OCI-LY1 (cell line): ENCODE data around the gene CSE1L.

ENCODE experiments used
- EZH2 ChIP-seq: fragments of 200-600 bp; sonication (generic), shearing (Covaris generic); IDR thresholded peaks from 2 replicates; pipeline ENCODE4 v1.8.0; 2017; ENCODE audit warnings: borderline replicate concordance, mixed run types, mild to moderate bottlenecking, antibody characterized with exemption, low read length, moderate library complexity, mixed read lengths
- TF ChIP-seq, protein P1 (sequence below): fragments of 200-600 bp; sonication (generic), shearing (Covaris generic); IDR thresholded peaks from 2 replicates; pipeline ENCODE4 v1.5.1; 2017; ENCODE audit warnings: mild to moderate bottlenecking, antibody characterized with exemption, low read length, moderate library complexity, mixed read lengths

DNA sequence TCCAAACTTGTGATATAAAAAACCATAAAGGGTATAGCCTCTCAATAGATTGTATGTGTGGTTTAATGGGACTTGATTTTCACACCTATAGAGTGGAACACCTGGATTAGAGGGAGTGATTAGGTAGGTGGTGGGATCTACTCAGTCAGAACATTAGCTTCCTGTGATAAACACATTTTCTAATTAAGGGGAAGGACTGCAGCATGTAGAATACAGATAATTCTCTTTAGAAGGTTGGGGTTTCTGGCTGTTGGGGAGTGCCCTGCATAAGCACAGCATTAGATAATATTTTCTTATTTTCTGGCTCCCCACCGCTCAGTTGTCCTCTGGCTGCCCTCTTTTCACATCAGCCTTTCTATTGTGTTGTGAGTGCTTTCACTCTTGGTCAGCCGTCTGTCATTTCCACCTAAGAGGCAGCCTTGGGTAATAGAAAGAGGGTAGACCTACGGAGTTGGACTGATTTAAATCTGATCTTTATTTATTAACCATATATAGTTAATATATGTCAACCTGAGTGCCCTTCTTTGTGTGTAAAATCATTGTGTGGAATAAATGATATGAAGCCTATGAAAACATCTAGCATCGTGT is 8.0 kb downstream of the CSE1L start:
- TF ChIP-seq, protein P1, sequence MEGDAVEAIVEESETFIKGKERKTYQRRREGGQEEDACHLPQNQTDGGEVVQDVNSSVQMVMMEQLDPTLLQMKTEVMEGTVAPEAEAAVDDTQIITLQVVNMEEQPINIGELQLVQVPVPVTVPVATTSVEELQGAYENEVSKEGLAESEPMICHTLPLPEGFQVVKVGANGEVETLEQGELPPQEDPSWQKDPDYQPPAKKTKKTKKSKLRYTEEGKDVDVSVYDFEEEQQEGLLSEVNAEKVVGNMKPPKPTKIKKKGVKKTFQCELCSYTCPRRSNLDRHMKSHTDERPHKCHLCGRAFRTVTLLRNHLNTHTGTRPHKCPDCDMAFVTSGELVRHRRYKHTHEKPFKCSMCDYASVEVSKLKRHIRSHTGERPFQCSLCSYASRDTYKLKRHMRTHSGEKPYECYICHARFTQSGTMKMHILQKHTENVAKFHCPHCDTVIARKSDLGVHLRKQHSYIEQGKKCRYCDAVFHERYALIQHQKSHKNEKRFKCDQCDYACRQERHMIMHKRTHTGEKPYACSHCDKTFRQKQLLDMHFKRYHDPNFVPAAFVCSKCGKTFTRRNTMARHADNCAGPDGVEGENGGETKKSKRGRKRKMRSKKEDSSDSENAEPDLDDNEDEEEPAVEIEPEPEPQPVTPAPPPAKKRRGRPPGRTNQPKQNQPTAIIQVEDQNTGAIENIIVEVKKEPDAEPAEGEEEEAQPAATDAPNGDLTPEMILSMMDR, result no peak
- TF ChIP-seq EZH2, result no peak
